ENCODE data around the gene SAMD4A.
"Not testable (repeated sequence)": the region's sequence is repeated elsewhere in the genome, so short reads cannot be mapped to it uniquely, and the experiment has no call there.

DNA sequence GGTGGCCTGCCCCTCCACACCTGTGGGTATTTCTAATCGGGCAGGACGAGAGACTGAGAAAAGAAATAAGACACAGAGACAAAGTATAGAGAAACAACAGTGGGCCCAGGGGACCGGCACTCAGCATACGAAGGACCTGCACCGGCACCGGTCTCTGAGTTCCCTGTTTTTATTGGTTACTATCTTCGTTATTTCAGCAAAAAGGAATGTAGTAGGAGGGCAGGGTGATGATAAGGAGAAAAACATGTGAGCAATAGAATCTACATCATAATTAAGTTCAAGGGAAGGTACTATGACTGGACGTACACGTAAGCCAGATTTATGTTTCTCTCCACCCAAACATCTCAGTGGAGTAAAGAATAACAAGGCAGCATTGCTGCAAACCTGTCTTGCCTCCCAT is 185.7 kb downstream of the SAMD4A start:
- TF ChIP-seq, protein P1, sequence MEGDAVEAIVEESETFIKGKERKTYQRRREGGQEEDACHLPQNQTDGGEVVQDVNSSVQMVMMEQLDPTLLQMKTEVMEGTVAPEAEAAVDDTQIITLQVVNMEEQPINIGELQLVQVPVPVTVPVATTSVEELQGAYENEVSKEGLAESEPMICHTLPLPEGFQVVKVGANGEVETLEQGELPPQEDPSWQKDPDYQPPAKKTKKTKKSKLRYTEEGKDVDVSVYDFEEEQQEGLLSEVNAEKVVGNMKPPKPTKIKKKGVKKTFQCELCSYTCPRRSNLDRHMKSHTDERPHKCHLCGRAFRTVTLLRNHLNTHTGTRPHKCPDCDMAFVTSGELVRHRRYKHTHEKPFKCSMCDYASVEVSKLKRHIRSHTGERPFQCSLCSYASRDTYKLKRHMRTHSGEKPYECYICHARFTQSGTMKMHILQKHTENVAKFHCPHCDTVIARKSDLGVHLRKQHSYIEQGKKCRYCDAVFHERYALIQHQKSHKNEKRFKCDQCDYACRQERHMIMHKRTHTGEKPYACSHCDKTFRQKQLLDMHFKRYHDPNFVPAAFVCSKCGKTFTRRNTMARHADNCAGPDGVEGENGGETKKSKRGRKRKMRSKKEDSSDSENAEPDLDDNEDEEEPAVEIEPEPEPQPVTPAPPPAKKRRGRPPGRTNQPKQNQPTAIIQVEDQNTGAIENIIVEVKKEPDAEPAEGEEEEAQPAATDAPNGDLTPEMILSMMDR (IDR thresholded peaks at IDR 0.05): not testable (repeated sequence)
- TF ChIP-seq POLR2A (IDR thresholded peaks at IDR 0.05): not testable (repeated sequence)
